Caco-2 (cell line): Measurements from ENCODE around the gene ADARB2. TPM values are rescaled to one million over a fixed set of nuclear protein-coding genes. Genes with fewer than 3 reads are reported as not detected.

Experiments used
- BruUV-seq: library from RNA; stranded (reverse); fragments of 400-500 nt; replicated peaks from 2 replicates; lab custom pipeline; 2021; lab: Mats Ljungman, UMichigan
- CTCF ChIA-PET: fragments of 300-600 bp; sonication (Branson Sonifier 250); formaldehyde crosslinking; loops from one replicate; lab custom pipeline; 2022; ENCODE audit warnings: antibody characterized with exemption; lab: Charles Lee
- POLR2A ChIA-PET: fragments of 300-600 bp; sonication (Branson Sonifier 250); formaldehyde crosslinking; loops from one replicate; lab custom pipeline; 2022; ENCODE audit warnings: antibody characterized with exemption; lab: Charles Lee
- DNase-seq, 2 experiments: peaks; one replicate each; pipeline versions ENCODE4 v3.0.0 to v3.0.0-alpha.2; 2020 to 2022
- H3K27me3 ChIP-seq: replicated peaks from 2 replicates; pipeline ENCODE4 v1.6.0; 2011; ENCODE audit warnings: low read length; ENCODE audit not compliant: control insufficient read depth, insufficient read depth
- H3K36me3 ChIP-seq: 2 replicates; pipeline ENCODE4 v1.5.1; 2011; ENCODE audit warnings: low read length; ENCODE audit not compliant: control insufficient read depth, insufficient read depth
- H3K4me1 ChIP-seq: fragments of 250-450 bp; sonication (Bioruptor Pico); 2 replicates; pipeline ENCODE4 v1.5.1; 2020; ENCODE audit warnings: mild to moderate bottlenecking
- H3K4me3 ChIP-seq: 2 replicates; pipeline ENCODE4 v1.5.1; 2011; ENCODE audit warnings: low read depth, mild to moderate bottlenecking, control low read depth, low read length
- H3K9me3 ChIP-seq: fragments of 250-450 bp; sonication (Bioruptor Pico); 2 replicates; pipeline ENCODE4 v1.5.1; 2020; ENCODE audit warnings: mild to moderate bottlenecking, moderate library complexity
- H3K27ac Mint-ChIP-seq: one replicate; pipeline ENCODE4 v1.8.0; 2022; ENCODE audit warnings: mixed read lengths; ENCODE audit not compliant: unreplicated experiment
- H3K27me3 Mint-ChIP-seq: one replicate; pipeline ENCODE4 v1.8.0; 2022; ENCODE audit warnings: mixed read lengths; ENCODE audit not compliant: insufficient read depth, unreplicated experiment
- H3K36me3 Mint-ChIP-seq: one replicate; pipeline ENCODE4 v1.8.0; 2022; ENCODE audit warnings: mild to moderate bottlenecking, mixed read lengths; ENCODE audit not compliant: insufficient read depth, unreplicated experiment
- H3K4me1 Mint-ChIP-seq: one replicate; pipeline ENCODE4 v1.8.0; 2022; ENCODE audit warnings: low read depth, mixed read lengths; ENCODE audit not compliant: unreplicated experiment
- H3K4me3 Mint-ChIP-seq: one replicate; pipeline ENCODE4 v1.8.0; 2022; ENCODE audit warnings: mild to moderate bottlenecking, moderate library complexity, mixed read lengths; ENCODE audit not compliant: unreplicated experiment
- H3K9me3 Mint-ChIP-seq: one replicate; pipeline ENCODE4 v1.8.0; 2022; ENCODE audit warnings: mixed read lengths; ENCODE audit not compliant: unreplicated experiment
- intact Hi-C: fragments of 100-400 bp; cut with micrococcal nuclease; formaldehyde crosslinking; loops from one replicate; pipeline ENCODE4 v1.10.0; 2022; ENCODE audit not compliant: unreplicated experiment
- total RNA-seq: library from RNA; stranded (reverse); gene quantifications from 2 replicates; pipeline ENCODE4 v1.2.3, GENCODE V29; 2022
- TF ChIP-seq, protein P1 (sequence below), 2 experiments: fragments of 200-600 bp in 1 of 2; IDR thresholded peaks; 1 replicate in 1 of 2; 2 replicates in 1 of 2; pipeline versions ENCODE4 v1.5.1 to v1.8.0; 2011 to 2022; ENCODE audit warnings: antibody characterized with exemption in 1 of 2, control low read depth in 1 of 2, inconsistent platforms in 1 of 2, low read depth in 1 of 2, low read length in 1 of 2, mild to moderate bottlenecking in 1 of 2, moderate library complexity in 1 of 2; ENCODE audit not compliant: insufficient read depth in 1 of 2, severe bottlenecking in 1 of 2, unreplicated experiment in 1 of 2

Gene ADARB2
- total RNA-seq, 1 experiment from 2014 or later: 0.27 TPM

DNA sequence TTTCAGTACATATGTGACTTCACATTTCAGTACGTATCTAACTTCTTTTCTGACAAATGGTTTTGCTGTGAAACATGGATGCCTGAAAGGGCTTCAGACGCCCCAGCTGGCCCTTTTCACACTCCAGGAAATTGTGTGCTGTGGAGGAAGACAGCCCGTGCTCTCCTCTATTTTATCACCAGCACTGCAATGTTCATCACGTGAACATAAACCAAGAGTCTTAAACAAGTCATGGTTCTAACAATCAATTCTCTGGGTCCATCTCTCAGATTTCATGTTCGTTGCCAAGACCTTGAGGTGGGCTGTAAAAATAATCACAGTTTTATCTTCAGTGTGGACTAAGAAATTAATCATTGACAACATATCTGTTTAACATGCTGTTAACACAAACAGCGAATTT, 539.9 kb downstream of the ADARB2 start:
- Mint-ChIP-seq H3K9me3 (no peaks in the 10 kb centered on the region), H3K27me3 (no peaks in the 10 kb centered on the region), H3K27ac (no peak overlapping the region), H3K4me1 (peaks cover 27% of the 10 kb centered on the region), H3K36me3 (no peaks in the 10 kb centered on the region), H3K4me3 (no peak overlapping the region)
- POLR2A ChIA-PET: no interaction called here
- Histone ChIP-seq H3K9me3 (no peaks in the 10 kb centered on the region), H3K36me3 (no peaks in the 10 kb centered on the region), H3K27me3 (no peaks in the 10 kb centered on the region), H3K4me1 (peaks cover 14% of the 10 kb centered on the region), H3K4me3 (no peak overlapping the region)
- peak in 1 of 2 experiments; percentile 19 for DNase-seq
- no TSS peak for BruUV-seq
- CTCF ChIA-PET: no interaction called here
- intact Hi-C loops: no loop called here
- TF ChIP-seq, protein P1, sequence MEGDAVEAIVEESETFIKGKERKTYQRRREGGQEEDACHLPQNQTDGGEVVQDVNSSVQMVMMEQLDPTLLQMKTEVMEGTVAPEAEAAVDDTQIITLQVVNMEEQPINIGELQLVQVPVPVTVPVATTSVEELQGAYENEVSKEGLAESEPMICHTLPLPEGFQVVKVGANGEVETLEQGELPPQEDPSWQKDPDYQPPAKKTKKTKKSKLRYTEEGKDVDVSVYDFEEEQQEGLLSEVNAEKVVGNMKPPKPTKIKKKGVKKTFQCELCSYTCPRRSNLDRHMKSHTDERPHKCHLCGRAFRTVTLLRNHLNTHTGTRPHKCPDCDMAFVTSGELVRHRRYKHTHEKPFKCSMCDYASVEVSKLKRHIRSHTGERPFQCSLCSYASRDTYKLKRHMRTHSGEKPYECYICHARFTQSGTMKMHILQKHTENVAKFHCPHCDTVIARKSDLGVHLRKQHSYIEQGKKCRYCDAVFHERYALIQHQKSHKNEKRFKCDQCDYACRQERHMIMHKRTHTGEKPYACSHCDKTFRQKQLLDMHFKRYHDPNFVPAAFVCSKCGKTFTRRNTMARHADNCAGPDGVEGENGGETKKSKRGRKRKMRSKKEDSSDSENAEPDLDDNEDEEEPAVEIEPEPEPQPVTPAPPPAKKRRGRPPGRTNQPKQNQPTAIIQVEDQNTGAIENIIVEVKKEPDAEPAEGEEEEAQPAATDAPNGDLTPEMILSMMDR (IDR thresholded peaks at IDR 0.05; ENCODE audit: insufficient read depth in 1 of 2, low read depth in 1 of 2, low read length in 1 of 2, severe bottlenecking in 1 of 2, unreplicated experiment in 1 of 2): no peak

- no TSS peak for BruUV-seq
- no peak overlapping the region for H3K4me3 Mint-ChIP-seq
- no peaks in the 10 kb centered on the region for H3K36me3 Mint-ChIP-seq
- H3K4me1 Mint-ChIP-seq: peaks cover 27% of the 10 kb centered on the region
- POLR2A ChIA-PET: no interaction called here
- CTCF ChIA-PET: no interaction called here
- Histone ChIP-seq H3K4me1 (peaks cover 9% of the 10 kb centered on the region; the same call in 1 of the 2 replicates), H3K9me3 (no peaks in the 10 kb centered on the region), H3K4me3 (no peak overlapping the region), H3K36me3 (no peaks in the 10 kb centered on the region), H3K27me3 (no peaks in the 10 kb centered on the region)
- intact Hi-C loops: no loop called here
- TF ChIP-seq, protein P1 (IDR thresholded peaks at IDR 0.05; ENCODE audit: insufficient read depth in 1 of 2, low read depth in 1 of 2, low read length in 1 of 2, severe bottlenecking in 1 of 2, unreplicated experiment in 1 of 2): no peak
- H3K27ac Mint-ChIP-seq: no peak overlapping the region
- no peaks in the 10 kb centered on the region for H3K27me3 Mint-ChIP-seq
- no peak for DNase-seq
- H3K9me3 Mint-ChIP-seq: no peaks in the 10 kb centered on the region
Observed at GRCh38 chr10:1196656-1197055, 540.7 kb downstream of the ADARB2 start.

DNA sequence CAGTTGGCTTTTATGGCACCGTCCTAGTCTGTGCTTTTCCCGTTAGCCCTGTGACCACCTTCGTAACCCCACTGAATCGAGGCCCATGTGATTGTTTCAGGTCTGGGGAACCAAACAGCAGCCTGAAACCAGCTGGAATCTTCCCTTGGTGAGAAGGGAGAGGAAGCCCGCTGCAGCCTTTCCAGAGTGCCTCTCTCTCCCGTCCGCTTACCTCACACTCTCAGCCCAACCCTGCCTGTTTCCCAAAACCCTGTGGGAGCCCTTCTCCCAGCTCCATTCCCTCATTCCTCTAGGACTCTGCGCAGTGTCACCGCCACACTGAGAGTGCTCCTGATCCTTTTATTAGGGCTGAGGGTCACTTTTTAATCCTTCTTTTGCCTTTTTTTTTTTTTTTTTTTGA, 541.5 kb downstream of the ADARB2 start:
- Histone ChIP-seq H3K4me3 (no peak overlapping the region), H3K27me3 (no peaks in the 10 kb centered on the region), H3K9me3 (no peaks in the 10 kb centered on the region), H3K36me3 (no peaks in the 10 kb centered on the region), H3K4me1 (peaks cover 9% of the 10 kb centered on the region; the same call in 1 of the 2 replicates)
- Mint-ChIP-seq H3K36me3 (no peaks in the 10 kb centered on the region), H3K27me3 (no peaks in the 10 kb centered on the region), H3K4me3 (no peak overlapping the region), H3K9me3 (no peaks in the 10 kb centered on the region), H3K27ac (peak overlapping the region; percentile 48), H3K4me1 (peaks cover 27% of the 10 kb centered on the region)
- no TSS peak for BruUV-seq
- peak in 1 of 2 experiments; percentile 32 for DNase-seq
- intact Hi-C loops: no loop called here
- ChIA-PET CTCF (interaction anchor here (0.7 kb wide), 2 partner anchors 12 to 125 kb away, joined by 6 read pairs; no protein-coding TSS in a partner anchor), POLR2A (interaction anchor here (0.7 kb wide), 1 partner anchor 207 kb away, joined by 8 read pairs; the partner anchor contains the start of gene GTPBP4)
- TF ChIP-seq, protein P1 (IDR thresholded peaks at IDR 0.05; ENCODE audit: insufficient read depth in 1 of 2, low read depth in 1 of 2, low read length in 1 of 2, severe bottlenecking in 1 of 2, unreplicated experiment in 1 of 2): no peak
